HG02571 (cell line): ENCODE measurements around the gene PRR33.
"Not testable (repeated sequence)": the region's sequence is repeated elsewhere in the genome, so short reads cannot be mapped to it uniquely, and the experiment has no call there.

ENCODE experiments used
- ATAC-seq: cut with Tn5 transposase; IDR thresholded peaks from one replicate; pipeline ENCODE4 v1.9.1; 2021; ENCODE audit warnings: mild to moderate bottlenecking, moderate library complexity; ENCODE audit not compliant: unreplicated experiment

Gene PRR33

DNA sequence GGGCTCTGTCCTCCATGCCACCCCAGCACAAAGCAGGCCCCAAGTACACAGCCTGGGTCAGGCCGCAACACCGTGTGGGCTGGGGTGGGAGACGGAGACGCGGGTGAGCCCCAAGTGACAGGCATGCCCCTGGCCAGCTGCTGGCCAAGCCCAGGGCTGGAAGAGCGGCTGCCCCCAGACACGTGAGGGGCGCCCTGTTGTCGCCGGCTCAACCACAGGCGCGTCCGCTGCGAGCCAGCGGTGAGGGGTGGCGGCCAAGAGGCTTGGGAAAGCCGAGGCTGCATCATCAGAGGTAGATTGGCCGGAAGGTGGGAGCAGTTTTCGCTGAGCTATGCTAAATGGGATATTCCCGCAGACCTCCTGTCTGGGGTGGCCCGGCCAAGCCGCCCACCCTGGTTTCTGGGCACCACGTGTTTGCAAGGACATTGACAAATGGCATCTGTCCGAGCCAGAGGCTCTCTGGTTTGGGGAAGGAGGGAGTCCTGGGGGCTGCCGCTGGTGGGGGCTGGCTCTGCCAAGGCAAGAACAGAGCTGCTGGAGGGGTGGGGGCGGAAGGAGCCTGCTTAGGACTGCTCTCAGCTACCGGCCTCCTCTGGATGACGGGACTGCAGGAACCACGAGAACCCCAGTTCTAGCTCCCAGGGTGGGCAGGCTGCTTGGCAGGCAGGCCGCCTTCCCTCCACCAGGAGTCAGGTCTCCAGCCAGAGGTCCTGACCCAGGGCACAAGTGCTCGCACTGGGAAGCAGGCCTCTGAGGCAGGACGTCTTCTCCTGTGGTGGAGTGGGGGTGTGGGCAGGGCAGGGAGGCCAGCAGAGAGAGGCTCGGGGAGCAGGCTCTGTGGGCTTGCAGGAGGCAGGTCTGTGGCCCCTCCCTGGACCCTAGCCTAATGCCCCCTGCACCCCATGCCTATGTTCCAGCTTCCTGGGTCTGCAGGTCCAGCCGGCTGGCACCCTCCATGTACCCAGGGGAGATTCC lies 552 bp downstream of the PRR33 start:
- no peak for ATAC-seq

DNA sequence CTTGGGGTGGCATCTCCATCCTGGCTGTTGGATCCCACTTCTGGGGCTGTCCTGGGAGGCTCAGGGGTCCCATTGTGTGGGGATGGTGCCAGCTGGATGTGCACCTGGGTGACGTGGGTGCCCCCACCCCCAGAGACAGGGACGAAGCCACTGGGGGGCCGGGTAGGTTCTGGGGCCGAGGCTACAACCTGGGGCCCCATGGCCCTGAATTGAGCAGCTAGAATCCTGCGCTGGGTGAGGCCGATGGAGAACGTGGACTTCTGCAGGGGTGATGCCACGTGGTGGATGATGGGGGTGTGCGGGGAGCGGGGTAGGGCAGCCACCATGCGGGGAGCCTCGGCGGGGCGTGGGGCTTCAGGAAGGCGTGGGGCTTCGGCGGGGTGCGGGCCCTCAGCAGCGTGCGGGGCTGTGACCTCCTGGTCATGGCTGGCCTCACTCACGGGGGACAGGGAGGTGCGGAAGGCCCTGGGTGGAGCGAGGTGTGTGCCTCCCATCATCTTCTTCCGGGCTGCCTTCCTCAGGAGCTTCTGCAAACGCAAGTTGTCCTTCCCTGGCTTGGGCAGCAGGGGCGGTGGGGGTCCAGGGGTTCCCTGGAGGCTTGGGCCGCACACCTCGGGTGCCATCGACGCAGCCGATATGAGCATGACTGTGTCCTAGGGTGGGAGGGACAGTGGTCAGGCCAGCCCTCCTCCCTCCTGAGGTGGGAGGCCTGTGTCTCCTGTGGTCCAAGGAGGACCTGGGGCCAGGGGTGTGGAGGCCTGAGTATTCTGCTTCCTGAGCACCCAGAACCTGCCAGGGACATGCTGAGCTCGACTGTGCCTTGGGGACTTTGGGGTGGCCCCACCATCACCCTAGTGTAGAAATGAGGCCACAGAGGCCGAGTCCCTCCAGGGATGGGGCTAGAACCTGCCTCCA lies 1.5 kb downstream of the PRR33 start:
- no peak for ATAC-seq

DNA sequence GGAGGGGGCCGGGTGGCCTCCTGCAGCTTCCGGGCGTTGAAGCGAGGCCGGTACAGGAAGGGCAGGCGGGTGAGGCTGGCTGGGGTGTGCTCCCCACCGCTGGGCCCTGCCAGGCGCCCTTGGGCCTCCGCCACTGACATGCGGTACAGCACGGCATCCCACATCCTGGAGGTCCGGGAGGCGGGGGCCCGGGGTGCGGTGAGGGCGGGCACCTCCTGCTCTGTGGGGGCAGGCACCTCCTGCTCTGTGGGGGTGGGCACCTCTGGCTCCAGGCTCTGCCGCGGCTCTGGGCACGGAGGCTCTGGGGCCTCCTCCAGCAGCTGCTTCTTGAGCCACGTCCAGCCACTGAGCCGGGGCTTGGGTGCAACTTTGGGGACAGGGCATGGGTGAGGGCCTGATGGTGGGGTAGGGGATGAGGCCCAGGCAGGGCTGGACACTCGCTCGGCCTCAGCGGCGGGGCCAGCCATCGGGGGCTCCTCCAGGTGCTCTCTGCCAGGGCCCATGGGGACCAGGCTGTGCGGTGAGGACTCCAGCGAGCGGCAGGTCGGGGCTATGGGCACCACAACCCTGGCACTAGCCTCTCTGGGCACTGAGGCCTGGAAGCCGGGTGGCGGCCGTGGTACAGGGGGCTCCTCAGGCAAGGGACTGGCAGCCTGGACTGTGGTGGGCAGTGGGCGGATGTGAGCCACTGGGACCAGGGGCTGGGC lies 2.3 kb downstream of the PRR33 start:
- ATAC-seq, result no peak

DNA sequence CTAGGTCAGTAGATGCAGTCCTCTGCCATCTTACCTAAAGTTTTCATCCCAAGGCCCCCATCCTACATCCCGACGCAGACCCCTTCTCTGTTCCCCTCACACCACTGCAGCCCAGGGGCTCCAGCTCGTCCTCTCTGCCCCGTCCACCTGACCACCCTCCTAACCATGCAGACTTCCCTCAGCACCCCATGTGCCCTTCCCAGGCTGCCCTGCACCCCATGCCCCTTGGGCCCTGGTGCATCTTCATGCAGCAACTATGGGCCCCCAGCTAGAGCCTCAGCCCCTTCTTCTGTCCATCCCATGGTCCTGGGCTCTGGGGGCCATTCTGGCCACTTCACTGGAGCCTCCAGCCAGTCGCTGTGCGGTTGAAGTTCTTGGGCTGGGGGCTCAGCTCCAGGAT lies 2.9 kb downstream of the PRR33 start:
- ATAC-seq, result no peak

DNA sequence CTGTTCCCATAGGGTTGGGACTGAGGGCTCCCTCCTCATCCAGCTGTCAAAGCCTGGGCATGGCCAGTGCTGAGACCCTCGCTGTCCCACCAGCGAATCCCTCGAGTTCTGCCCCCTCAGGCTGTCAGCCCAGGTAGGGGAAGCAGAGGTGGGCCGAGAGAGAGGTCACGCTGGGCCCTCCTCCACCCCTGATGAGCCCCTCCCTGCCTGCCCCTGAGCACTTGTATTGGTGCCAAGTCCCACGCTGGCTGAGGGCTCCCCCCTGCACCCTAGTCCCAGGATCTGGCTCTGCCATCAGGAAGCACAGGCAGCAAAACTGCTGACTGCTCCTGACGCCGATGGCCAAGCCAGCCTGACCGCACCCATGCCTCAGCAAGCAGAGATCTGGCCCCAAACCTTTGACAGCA lies 3.3 kb downstream of the PRR33 start:
- ATAC-seq, result no peak

DNA sequence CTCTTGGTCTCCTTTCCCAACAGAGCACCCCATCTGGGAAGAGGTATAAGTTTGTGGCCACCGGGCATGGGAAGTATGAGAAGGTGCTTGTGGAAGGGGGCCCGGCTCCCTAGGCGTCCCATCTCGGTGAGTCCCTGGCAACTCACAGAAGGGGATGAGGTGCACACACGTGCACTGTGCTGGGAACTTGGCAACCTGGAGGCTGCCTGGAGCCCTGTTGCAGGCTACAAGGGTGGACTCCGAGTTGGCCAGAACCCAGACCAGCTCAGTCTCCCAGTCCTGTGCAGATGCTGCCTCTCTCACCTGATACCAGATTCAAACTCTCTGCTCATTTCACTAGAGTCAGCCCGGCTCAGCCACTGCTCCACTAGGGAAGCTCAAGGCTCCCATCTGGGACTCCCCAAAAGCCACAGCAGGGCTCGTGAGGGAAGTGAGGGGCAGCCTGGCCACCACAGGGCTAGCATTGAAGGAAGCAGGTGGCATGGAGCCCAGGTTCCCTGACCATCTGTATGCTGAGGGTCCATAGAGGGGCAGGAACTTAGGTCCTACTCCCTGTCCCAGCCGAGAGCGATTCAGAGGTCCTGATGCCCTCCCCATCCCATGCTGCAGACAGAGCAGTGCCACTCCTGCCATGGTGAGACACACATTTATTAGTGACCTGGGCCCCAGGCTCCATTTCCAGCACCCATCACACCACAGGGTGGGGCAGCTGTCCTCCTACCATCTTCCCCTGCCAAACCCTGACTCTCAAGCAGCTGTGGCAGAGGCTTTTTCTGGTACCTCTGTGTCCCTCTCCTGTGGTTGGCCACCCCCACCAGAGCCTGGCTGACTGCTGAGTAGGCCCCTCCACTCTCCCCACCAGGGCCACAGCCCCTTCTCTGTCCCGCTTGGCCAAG lies 4.0 kb downstream of the PRR33 start:
- ATAC-seq, result no peak

DNA sequence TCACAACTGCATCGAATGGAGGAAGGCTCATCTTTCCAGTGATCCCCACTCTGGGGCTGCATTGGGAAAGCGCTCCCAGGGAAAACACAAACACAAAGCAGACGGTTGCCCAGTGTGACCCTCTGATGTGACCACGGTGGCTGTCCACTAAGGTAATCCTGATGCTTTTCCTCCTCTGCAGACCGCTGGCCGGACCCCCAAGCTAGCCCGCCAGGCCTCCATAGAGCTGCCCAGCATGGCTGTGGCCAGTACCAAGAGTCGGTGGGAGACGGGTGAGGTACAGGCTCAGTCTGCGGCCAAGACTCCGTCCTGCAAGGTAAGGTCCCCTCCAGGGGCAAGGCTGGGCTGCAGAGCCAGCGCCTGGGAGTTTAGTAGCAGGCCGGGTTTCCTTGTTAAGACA lies 5.1 kb downstream of the PRR33 start:
- not testable (repeated sequence) for ATAC-seq

DNA sequence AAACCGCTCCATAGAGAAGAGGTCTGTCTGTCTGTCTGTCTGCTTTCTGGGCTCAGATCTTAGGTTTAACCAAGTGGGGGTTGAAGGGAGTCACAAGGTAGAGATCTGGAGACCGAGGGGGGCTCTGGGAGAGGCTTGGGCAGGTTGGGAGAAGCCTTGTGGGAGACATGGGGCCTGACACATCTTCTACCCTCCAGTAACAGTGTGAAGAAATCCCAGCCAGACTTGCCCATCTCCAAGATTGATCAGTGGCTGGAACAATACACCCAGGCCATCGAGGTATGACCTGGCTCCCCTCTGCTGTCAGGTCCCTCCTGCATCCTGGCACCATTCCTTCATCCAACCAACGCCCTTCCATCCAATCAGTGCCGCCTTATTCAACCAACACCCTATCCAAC lies 7.4 kb downstream of the PRR33 start:
- ATAC-seq, result no peak

DNA sequence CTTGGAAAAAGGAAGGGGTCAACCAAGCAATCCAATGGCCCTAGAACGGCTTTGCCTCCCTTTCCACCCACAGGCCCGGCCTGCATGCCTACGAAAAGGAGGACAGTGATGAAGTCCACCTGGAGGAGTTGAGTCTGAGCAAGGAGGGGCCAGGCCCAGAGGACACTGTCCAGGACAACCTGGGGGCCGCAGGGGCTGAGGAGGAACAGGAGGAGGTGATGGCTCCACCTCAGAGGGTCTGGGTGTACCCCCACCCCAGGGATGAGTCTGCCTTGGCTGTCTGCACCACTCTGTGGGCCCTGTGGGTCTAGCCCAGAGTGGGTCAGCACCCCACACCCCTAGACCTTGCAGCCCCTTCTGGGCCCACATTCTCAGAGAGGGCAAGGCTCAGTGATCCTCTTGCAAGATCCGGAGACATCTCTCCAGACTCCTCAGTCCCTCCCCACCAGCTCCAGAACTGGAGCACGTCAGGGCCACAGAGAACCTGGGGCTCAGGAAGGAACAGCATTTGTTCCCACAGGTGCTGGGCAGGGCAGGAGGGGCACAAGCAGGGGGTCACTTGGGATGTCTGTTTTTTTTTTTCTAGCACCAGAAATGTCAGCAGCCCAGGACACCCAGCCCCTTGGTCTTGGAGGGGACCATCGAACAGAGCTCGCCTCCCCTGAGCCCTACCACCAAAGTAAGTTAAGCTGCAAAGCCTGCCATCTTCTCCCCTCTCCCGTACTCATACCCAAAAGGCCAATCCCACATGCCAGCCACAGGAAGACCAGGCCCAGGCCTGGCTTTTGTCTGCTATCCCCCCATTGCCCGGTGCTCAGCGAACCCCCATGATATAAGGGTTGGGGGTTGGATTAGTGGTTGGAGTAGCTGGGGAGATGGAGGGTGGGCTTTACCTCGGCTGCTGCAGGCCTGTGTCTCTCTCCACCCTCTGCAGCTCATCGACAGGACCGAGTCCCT lies 8.1 kb downstream of the PRR33 start:
- no peak for ATAC-seq

DNA sequence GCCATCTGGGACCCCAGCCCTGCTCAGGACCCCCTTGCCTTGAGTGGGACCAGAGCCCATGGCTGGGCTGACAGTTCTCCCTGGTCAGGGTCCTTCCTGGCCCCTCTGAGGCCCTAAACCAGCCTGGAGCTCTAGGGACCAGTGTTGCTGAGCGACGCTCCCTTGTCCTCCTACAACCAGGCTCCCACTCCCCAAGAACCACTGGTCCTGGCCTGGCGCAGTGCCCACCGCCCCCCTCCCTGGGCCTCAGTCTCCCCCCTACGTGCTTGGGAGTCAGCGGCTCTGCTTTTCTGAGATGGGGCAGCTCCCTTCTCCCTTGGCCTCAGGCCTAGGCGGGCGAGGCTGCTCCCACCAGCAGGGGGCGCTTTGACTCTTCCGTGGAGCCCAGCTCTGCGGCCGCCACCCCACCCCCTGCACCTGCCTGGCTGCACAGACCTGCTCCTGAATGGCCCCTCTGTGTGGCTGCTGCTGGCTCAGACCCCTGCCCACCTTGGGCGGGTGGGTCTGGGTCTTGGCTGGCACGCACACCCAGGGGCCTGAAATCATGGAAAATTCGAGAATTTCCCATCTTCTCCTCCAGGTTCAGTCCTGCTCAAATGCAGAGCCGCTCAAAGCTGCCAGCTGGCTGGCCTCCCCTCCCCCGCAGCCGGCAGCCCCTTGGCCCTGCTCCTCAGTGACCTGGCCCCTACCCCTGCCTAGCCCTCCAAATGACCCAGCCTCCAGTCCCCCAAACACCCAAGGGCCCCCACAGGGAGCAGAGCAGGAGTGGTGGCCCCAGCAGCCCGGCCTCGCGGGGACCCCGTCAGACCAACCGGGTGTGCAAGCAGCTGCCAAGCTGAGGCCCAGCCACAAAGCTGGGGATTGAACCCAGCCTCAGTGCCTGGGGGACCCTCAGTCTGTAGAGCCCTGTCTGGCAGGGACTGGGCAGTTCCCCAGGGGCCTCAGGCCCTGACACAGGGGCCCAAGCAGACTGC lies 9.1 kb downstream of the PRR33 start:
- ATAC-seq, result no peak

DNA sequence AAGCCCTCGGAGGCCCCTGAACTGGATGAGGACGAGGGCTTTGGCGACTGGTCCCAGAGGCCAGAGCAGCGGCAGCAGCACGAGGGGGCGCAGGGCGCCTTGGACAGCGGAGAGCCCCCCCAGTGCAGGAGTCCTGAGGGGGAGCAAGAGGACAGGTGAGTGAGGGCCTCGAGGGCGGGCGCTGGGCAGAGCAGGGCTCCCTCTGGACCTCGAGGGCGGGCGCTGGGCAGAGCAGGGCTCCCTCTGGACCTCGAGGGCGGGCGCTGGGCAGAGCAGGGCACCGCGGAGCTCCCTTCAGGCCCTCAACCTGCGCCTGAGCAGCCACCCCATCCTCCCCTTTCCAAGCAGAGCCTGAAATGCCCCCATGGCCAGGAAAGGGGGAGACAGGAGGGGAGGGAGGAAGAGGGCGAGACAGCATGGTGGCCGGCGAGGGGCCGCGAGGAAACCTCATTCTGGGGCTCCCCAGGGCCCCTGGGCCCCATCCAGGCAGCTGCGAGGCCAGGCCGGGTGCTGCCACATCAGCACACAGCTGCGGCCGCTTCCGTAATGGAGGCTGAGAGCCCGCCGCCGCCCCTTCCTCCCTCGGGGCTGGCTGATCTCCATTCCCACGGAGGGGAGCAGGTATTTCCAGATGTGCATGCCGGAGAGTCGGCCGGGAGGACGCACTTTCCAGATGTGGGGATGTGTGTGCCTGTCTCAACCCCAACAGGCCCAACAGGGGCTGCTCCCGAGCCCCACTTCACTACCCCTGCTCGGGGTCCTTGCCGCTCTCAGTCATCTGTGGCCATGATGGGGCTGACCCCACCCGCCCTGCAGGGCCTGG lies 10.0 kb downstream of the PRR33 start:
- no peak for ATAC-seq

DNA sequence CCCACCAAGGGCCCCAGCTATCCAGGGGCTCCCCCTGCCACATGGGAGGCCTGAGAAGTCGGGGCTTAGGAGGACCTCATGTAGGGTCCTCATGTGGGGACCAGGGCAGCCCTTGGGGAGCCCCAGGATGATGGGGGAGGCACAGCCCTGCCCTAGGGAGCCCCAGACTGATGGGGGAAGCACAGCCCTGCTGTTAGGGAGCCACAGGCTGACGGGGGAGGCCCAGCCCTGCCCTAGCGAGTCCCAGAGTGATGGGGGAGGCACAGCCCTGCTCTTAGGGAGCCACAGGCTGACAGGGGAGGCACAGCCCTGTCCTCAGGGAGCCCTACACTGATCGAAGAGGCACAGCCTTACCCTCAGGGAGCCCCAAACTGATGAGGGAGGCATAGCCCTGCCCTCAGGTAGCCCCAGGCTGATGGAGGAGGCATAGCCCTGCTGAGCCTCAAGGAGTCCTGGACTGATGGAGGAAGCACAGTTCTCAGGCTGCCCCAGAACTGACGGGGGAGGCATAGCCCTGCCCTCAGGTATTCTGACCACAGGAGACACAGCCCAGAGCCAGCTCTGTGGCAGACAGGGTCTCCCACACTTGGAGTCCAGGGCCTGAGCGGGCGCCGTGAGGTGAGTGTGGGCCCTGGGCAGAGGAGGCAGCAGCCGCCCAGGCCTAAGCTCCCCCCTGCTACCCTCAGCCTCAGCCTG lies 10.8 kb downstream of the PRR33 start:
- no peak for ATAC-seq

DNA sequence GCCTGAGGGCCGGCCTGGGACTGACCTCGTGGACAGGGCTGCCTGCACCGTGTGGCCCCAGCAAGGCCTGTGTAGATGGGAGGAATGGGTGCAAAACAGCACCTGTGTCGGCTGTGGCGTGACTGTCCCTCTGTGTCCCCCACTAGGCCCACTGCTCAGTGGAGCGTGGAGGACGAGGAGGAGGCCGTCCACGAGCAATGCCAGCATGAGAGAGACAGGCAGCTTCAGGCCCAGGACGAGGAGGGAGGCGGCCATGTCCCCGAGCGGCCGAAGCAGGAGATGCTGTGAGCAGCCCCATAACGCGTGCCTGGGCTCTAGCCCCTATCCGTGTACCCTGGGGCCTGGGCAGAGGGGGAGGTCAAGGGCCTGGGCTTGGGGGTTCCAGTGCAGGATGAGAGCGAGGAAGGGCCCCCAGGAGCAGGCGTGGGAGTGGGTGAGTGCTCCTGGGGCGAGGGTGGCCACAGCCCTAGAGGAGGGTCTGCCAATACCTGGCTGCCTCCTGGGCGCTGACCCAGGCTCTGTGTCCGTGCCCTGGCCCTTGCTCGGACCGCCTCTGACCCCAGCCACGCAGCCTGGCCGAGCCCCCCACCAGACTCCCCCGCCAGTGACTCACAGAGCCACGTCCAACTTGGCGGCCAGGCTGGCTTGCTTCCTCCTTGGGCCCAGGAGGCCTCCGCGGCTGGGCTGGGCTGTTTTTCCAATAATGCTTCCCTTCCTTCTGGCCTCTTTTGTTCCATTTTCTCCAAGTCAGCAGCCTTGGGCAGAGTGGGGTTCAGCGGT lies 11.6 kb downstream of the PRR33 start:
- ATAC-seq, result no peak

DNA sequence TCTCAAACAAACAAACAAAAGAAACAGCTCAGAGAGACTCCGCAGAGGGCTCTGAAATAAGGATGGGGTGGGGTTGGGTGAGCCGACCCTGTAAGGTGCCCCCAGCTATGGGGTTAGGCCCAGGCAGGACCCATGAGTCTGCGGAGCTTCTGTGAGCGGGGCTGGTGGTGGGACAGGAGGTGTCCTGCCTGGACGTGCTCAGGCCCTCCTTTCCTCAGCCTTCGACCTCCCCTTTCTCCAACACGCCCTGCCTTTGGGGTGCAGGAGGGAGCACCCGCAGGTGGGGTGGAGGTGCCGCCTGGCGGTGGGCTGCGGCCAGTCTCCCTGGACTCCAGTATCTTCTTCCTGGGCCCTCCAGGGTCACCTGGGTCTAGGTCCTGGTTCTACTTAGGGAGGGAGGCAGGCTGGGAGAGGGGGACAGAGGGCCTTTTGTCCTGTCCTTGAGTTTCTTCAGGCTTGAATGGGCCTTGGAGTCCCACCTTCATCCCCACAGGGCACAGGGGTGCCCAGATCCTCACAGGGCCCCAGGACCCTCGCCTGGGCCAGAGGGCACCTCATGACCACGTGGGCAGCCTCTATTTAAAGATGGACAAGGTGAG lies 12.3 kb downstream of the PRR33 start:
- no peak for ATAC-seq
